Urothelium cell line (cell line): ENCODE results near the gene ACKR2.
A peak's percentile ranks its signal among the peaks of the same experiment; 100 is the strongest.
"Not testable (repeated sequence)": the region's sequence is repeated elsewhere in the genome, so short reads cannot be mapped to it uniquely, and the experiment has no call there.

Source experiments
- DNase-seq: peaks from one replicate; pipeline ENCODE4 v3.0.0; 2011; ENCODE audit warnings: low spot score, mixed read lengths
- FAIRE-seq: peaks from 2 replicates; lab custom pipeline; 2011; peaks lifted over from hg19 to GRCh38; lab: Jason Lieb, UNC

The ACKR2 gene

DNA sequence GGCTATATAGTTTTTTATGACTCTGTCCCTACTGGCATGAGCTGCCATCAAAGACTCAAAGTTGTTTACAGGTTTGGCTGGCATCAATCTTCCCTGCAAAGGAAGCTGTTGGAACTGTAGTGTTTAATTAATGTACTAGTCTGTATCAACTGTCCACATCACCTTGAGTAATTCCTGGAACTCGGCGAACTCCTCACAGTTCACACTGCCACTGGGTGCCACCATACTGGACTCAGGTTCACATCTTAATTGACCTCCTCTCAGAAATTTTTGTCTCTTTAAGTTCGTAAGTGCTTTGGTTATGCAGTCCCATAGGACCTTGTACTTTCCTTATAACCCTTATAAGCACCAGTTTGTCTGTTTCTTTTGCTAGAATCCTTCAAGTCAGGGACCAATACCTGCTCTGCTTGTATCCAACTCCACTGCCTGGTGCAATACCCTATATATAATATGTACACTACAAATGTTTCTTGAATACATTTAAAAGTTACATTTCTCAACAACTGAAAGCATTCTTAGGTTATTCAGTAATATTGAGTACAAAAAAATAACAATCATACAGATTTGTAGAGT lies 8.1 kb upstream of the ACKR2 start:
- FAIRE-seq (no peak), DNase-seq (no peak)

- FAIRE-seq (no peak), DNase-seq (no peak)
These were observed 7.5 kb upstream of the ACKR2 start for GRCh38 chr3:42801784-42802183.

DNA sequence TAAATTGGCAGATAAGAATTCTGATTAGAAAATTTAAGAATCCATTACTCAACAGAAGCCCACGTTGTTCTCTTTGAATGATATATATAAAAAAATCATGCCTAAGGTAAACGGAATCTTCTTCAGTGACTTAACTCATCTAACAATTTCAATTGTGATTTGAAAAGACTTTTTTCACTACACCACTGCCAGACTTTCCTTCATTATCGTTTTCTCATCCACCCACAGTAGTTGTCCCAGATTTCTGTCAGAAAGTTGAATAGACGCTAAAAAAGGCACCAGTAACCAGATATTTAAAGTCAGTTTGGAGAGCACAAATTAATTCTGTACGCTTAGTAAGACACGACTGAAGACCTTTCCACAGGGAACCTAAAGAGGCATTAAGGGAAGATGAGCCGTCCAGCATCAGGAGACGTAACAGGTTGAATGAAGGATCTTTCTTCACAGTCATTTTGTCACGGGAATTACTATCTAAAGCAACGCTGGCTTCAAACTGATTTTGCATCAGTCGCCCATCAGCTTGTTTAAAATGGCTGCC lies 6.3 kb upstream of the ACKR2 start:
- FAIRE-seq (no peak), DNase-seq (no peak)

DNA sequence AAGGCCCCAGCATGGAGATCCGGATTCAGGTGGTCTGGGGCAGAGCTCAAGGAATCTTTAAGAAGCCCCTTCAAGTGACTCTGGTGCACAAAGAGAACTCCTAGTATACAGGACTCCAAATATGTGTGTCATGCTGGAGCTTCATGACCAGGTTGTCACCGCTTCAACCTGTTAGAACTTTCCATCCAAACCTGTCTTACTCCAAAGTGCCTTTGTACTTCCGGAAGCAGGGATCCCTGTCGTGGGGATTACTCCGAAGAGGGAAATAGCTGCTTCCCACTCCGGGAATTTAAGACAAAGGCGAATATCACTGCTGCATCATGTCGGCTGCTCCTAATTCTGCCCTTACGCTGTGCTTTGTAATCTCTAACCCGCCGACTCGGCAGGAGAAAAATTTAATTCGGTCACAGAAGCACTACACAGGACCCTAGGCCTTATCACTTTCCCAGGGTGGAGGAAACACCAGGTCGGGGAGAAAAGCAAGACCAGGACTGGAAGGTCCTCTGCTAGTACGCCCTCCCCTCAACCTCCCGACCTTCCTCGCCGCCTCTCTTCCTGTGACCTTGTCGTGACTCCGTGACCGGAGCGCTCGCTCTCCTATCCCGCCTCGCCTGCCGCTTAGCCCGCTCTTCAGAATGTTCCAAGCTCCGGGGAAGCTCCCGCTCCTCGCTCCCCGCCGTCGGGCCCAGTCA lies 5.7 kb upstream of the ACKR2 start:
- no peak for FAIRE-seq

GRCh38 chr3:42804106-42804830 lies 5.0 kb upstream of the ACKR2 start, which contains the start of gene HIGD1A:
Gene HIGD1A (minus strand): TSS chr3:42804490. CDS start chr3:42794253, 10,237 bp downstream.
- FAIRE-seq: peak; percentile 82
- peak; percentile 98 for DNase-seq

More for the DNA sequence above, 5.7 kb upstream of the ACKR2 start:
- DNase-seq: peak; percentile 28

DNA sequence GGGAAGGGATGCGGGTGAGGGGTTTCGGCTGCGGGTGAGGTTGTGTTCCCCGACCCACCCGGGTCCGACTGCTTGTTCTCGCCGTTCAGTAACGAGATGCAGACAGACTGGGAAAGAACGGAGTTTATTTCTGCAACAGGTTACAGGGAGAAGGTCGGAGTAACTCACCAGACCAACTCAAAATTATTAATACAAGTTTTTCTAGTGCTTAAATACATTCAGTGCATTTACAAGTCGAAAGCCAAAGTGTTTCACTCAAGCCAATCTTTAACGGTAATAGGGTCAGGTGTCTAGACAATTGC lies 4.5 kb upstream of the ACKR2 start:
- DNase-seq (no peak), FAIRE-seq (peak; percentile 69)

- FAIRE-seq (no peak), DNase-seq (no peak)
These were observed 4.0 kb upstream of the ACKR2 start for GRCh38 chr3:42805141-42805821.

DNA sequence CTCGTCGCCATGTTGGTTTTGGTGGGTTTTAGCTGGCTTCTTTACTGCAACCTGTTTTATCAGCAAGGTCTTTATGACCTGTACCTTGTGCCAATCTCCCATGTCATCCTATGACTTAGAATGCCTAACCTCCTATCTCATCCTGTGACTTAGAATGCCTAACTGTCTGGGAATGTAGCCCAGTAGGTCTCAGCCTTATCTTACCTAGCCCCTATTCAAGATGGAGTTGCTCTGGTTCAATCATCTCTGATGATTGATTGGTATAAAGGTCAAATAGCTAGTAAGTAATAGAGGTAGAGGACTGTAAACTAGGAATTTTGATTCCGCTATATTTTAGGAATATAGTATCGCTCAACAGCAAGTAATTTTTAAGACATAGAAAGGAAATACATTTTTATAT lies 1.3 kb upstream of the ACKR2 start:
- FAIRE-seq (no peak), DNase-seq (no peak)

DNA sequence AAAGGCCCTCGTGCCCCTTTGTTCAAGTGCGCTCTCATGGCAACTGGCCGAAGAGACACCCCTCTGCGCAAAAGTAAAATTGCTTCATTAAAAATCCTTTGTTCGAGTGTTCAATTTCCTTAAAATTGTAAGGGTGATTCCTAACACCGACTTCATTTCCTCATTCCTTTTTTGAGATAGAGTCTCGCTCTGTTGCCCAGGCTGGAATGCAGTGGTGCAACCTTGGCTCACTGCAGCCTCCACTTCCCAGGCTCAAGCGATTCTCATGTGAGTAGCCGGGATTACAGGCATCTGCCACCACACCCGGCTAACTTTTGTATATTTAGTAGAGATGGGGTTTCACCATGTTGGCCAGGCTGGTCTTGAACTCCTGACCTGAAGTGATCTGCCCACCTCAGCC lies 1.5 kb downstream of the ACKR2 start:
- not testable (repeated sequence) for DNase-seq, FAIRE-seq

DNA sequence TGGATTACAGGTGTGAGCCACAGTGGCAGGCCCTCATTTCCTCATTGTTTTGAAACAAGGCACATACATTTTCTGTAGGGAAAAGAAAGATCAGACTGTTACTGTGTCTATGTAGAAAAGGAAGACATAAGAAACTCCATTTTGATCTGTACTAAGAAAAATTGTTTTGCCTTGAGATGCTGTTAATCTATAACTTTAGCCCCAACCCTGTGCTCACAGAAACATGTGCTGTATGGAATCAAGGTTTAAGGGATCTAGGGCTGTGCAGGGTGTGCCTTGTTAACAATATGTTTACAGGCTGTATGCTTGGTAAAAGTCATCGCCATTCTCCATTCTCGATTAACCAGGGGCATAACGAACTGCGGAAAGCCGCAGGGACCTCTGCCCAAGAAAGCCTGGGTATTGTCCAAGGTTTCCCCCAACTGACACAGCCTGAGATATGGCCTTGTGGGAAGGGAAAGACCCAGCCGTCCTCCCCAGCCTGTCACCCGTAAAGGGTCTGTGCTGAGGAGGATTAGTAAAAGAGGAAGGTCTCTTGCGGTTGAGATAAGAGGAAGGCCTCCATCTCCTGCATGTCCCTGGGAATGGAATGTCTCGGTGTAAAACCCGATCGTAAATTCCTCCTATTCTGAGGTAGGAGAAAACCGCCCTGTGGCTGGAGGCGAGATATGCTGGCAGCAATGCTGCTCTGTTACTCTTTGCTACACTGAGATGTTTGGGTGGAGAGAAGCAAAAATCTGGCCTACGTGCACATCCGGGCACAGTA lies 2.1 kb downstream of the ACKR2 start:
- not testable (repeated sequence) for DNase-seq, FAIRE-seq

DNA sequence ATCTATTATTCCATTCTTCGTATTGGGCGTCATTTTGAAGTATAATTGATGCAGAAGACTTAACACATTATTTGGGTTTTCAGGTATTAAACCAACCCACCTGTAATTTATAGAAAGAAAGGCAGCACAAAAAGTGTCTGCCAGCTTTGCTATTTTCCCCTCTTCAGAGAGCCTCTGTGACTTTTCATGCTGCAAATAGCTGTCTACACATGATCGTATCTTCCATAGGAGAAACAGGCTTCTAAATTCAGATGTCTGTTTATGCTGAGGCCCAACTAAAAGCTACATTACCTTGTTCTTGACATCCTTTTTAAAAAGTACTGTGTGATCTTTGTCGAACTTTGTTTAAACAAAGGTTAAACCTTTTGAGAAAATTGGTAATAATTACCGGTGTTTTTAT lies 5.0 kb downstream of the ACKR2 start:
- no peak for FAIRE-seq

GRCh38 chr3:42814914-42815507 lies 5.8 kb downstream of the ACKR2 start:
- no peak for FAIRE-seq
- DNase-seq: no peak

More for the DNA sequence above, 5.0 kb downstream of the ACKR2 start:
- no peak for DNase-seq

GRCh38 chr3:42815826-42816225 lies 6.6 kb downstream of the ACKR2 start:
- FAIRE-seq (no peak), DNase-seq (no peak)

GRCh38 chr3:42819351-42819965 lies 10.2 kb downstream of the ACKR2 start:
- FAIRE-seq: no peak
- DNase-seq: no peak

DNA sequence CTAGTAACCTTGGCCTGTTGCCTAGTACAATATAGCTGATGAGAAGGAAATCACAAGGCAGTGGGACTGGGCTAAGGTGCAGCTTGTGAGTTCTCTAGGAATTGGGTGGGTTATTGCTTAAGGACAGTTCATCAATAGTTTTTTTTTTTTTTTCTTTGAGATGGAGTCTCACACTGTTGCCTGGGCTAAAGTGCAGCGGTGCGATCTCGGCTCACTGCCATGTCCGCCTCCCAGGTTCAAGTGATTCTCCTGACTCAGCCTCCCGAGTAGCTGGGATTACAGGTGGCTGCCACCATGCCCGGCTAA lies 11.5 kb downstream of the ACKR2 start:
- DNase-seq (no peak), FAIRE-seq (no peak)

GRCh38 chr3:42822828-42823227 lies 13.6 kb downstream of the ACKR2 start:
- FAIRE-seq (no peak), DNase-seq (no peak)

GRCh38 chr3:42823351-42823750 lies 14.1 kb downstream of the ACKR2 start:
- DNase-seq (no peak), FAIRE-seq (no peak)

DNA sequence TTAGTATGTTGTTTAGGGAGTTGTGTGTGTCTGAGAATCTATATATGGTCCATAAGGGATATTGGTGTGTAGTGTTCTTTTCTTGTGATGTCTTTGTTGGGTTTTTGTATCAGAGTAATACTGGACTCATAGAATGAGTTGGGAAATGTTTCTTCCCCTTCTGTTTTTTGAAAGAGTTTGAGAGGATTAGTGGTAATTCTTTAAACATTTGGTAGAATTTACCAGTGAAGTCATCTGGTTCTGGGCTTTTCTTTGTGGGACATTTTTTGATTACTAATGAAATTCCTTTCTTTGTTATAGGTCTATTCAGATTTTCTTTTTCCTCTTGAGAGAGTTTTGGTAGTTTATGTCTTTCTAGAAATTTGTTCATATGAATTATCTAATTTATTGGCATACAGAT lies 16.9 kb downstream of the ACKR2 start:
- FAIRE-seq (no peak), DNase-seq (no peak)

DNA sequence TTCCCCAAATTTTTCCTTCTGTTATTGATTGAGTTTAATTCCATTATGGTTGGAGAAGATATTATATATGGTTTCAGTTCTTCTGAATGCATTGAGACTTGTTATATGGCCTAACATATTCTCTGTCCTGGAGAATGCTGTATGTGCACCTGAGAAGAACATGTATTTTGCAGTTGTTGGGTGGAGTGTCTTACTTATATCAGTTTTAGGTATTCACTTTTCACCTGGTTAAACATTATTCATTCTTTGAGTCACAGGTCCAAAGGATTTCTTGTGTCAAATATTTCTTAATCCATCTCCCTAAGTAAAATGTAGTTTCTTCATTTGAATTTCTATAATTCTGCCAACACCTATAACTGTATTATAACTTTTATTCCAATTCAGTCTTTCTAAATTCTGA lies 17.8 kb downstream of the ACKR2 start:
- DNase-seq (no peak), FAIRE-seq (no peak)

DNA sequence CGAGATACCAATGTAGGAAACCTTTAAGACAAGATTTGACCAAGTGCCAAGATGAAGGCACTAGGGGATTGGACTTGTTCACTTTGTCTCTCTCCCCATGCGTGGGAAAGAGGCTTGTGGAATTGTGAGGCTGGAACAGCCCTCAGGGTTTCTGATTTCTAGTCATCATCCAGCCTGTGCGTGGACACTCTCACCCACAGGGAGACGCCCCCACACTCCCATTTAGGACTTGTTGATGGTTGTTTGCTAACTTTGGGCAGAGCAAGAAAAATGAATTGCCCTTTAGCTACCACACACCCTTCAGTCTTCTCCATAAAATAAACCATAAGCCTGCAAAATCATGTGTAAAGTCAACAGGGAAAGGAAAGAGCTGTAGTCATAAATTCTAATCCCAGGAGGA lies 18.4 kb downstream of the ACKR2 start:
- FAIRE-seq (no peak), DNase-seq (no peak)
